ENCODE data around the gene PRELID3B. TPM values are rescaled to one million over a fixed set of nuclear protein-coding genes. Genes with fewer than 3 reads are reported as not detected.

The PRELID3B gene
- total RNA-seq, 1 experiment from 2014 or later = 127 TPM

- DNase-seq (ENCODE audit: low read depth in 1 of 2, low spot score in 2 of 2) = no peak
- peaks cover 48% of the 10 kb centered on the region for H3K27me3 ChIP-seq (replicated peaks)
- H3K4me3 ChIP-seq = no peak overlapping the region
These were observed 26.4 kb upstream of the PRELID3B start for GRCh38 chr20:59069026-59069425.

GRCh38 chr20:59068534-59068933, 25.9 kb upstream of the PRELID3B start:
- Histone ChIP-seq H3K27me3 (replicated peaks) (peaks cover 43% of the 10 kb centered on the region), H3K27ac (no peak overlapping the region), H3K9me3 (replicated peaks) (no peaks in the 10 kb centered on the region), H3K4me3 (no peak overlapping the region), H3K36me3 (no peaks in the 10 kb centered on the region), H3K4me1 (replicated peaks) (no peaks in the 10 kb centered on the region)
- no peak for DNase-seq (ENCODE audit: low read depth in 1 of 2, low spot score in 2 of 2)

More at GRCh38 chr20:59069026-59069425, 26.4 kb upstream of the PRELID3B start:
- Histone ChIP-seq H3K4me1 (replicated peaks) (no peaks in the 10 kb centered on the region), H3K27ac (no peak overlapping the region), H3K9me3 (replicated peaks) (no peaks in the 10 kb centered on the region), H3K36me3 (no peaks in the 10 kb centered on the region)

- H3K9me3 ChIP-seq (replicated peaks) = no peaks in the 10 kb centered on the region
- no peak for DNase-seq (ENCODE audit: low read depth in 1 of 2, low spot score in 2 of 2)
- H3K36me3 ChIP-seq = no peaks in the 10 kb centered on the region
- peaks cover 18% of the 10 kb centered on the region for H3K27me3 ChIP-seq (replicated peaks)
- H3K4me1 ChIP-seq (replicated peaks) = no peaks in the 10 kb centered on the region
- no peak overlapping the region for H3K27ac ChIP-seq
- no peak overlapping the region for H3K4me3 ChIP-seq
These were observed 21.7 kb upstream of the PRELID3B start for GRCh38 chr20:59064214-59064722.

- H3K4me1 ChIP-seq (replicated peaks) = no peaks in the 10 kb centered on the region
- no peaks in the 10 kb centered on the region for H3K36me3 ChIP-seq
- DNase-seq (ENCODE audit: low read depth in 1 of 2, low spot score in 2 of 2) = no peak
- H3K4me3 ChIP-seq = no peak overlapping the region
- H3K27ac ChIP-seq = no peak overlapping the region
- peaks cover 11% of the 10 kb centered on the region for H3K27me3 ChIP-seq (replicated peaks)
- H3K9me3 ChIP-seq (replicated peaks) = no peaks in the 10 kb centered on the region
These were observed 21.0 kb upstream of the PRELID3B start for GRCh38 chr20:59063358-59064213.

GRCh38 chr20:59062081-59062480, 19.5 kb upstream of the PRELID3B start:
- Histone ChIP-seq H3K27ac (no peak overlapping the region), H3K36me3 (no peaks in the 10 kb centered on the region), H3K4me3 (no peak overlapping the region), H3K9me3 (replicated peaks) (no peaks in the 10 kb centered on the region), H3K27me3 (replicated peaks) (peaks cover under 1% of the 10 kb centered on the region), H3K4me1 (replicated peaks) (no peaks in the 10 kb centered on the region)
- DNase-seq (ENCODE audit: low read depth in 1 of 2, low spot score in 2 of 2) = no peak

GRCh38 chr20:59055302-59055701, 12.7 kb upstream of the PRELID3B start:
- no peak overlapping the region for H3K4me3 ChIP-seq
- no peak overlapping the region for H3K27ac ChIP-seq
- no peak for DNase-seq (ENCODE audit: low read depth in 1 of 2, low spot score in 2 of 2)
- no peaks in the 10 kb centered on the region for H3K36me3 ChIP-seq
- peaks cover 22% of the 10 kb centered on the region for H3K27me3 ChIP-seq (replicated peaks)
- H3K9me3 ChIP-seq (replicated peaks) = no peaks in the 10 kb centered on the region
- H3K4me1 ChIP-seq (replicated peaks) = no peaks in the 10 kb centered on the region

- no peaks in the 10 kb centered on the region for H3K36me3 ChIP-seq
- H3K9me3 ChIP-seq (replicated peaks) = no peaks in the 10 kb centered on the region
- H3K27ac ChIP-seq = no peak overlapping the region
- no peak overlapping the region for H3K4me3 ChIP-seq
- peaks cover 12% of the 10 kb centered on the region for H3K4me1 ChIP-seq (replicated peaks)
- DNase-seq (ENCODE audit: low read depth in 1 of 2, low spot score in 2 of 2) = no peak
- H3K27me3 ChIP-seq (replicated peaks) = peaks cover 22% of the 10 kb centered on the region
These were observed 9.1 kb upstream of the PRELID3B start for GRCh38 chr20:59051666-59052185.

- Histone ChIP-seq H3K4me3 (no peak overlapping the region), H3K4me1 (replicated peaks) (peaks cover 12% of the 10 kb centered on the region), H3K27ac (no peak overlapping the region), H3K9me3 (replicated peaks) (no peaks in the 10 kb centered on the region), H3K27me3 (replicated peaks) (peaks cover 20% of the 10 kb centered on the region), H3K36me3 (no peaks in the 10 kb centered on the region)
- DNase-seq (ENCODE audit: low read depth in 1 of 2, low spot score in 2 of 2) = no peak
These were observed 7.9 kb upstream of the PRELID3B start for GRCh38 chr20:59050437-59050836.

GRCh38 chr20:59048681-59049030, 6.1 kb upstream of the PRELID3B start:
- Histone ChIP-seq H3K36me3 (no peaks in the 10 kb centered on the region), H3K4me3 (no peak overlapping the region), H3K4me1 (replicated peaks) (peaks cover 16% of the 10 kb centered on the region), H3K9me3 (replicated peaks) (no peaks in the 10 kb centered on the region), H3K27me3 (replicated peaks) (peaks cover 12% of the 10 kb centered on the region), H3K27ac (no peak overlapping the region)
- DNase-seq (ENCODE audit: low read depth in 1 of 2, low spot score in 2 of 2) = no peak

- Histone ChIP-seq H3K27me3 (replicated peaks) (peaks cover 9% of the 10 kb centered on the region), H3K27ac (no peak overlapping the region), H3K9me3 (replicated peaks) (no peaks in the 10 kb centered on the region), H3K36me3 (no peaks in the 10 kb centered on the region), H3K4me1 (replicated peaks) (peaks cover 21% of the 10 kb centered on the region), H3K4me3 (no peak overlapping the region)
- DNase-seq (ENCODE audit: low read depth in 1 of 2, low spot score in 2 of 2) = peak in 1 of 2 experiments; percentile 32
These were observed 5.5 kb upstream of the PRELID3B start for GRCh38 chr20:59047938-59048680.

GRCh38 chr20:59046862-59047261, 4.3 kb upstream of the PRELID3B start:
- Histone ChIP-seq H3K27ac (0 out of 2 replicates have a peak overlapping the region, but pooled peaks have one; percentile 12), H3K4me3 (no peak overlapping the region), H3K36me3 (peaks cover 6% of the 10 kb centered on the region; the same call in 1 of the 2 replicates), H3K27me3 (replicated peaks) (no peaks in the 10 kb centered on the region; the same call in 1 of the 2 replicates), H3K4me1 (replicated peaks) (peaks cover 27% of the 10 kb centered on the region), H3K9me3 (replicated peaks) (no peaks in the 10 kb centered on the region)
- no peak for DNase-seq (ENCODE audit: low read depth in 1 of 2, low spot score in 2 of 2)

- Histone ChIP-seq H3K4me3 (no peak overlapping the region), H3K4me1 (replicated peaks) (peaks cover 36% of the 10 kb centered on the region)
These were observed 2.2 kb upstream of the PRELID3B start for GRCh38 chr20:59044796-59045195.

GRCh38 chr20:59044295-59044694, 1.7 kb upstream of the PRELID3B start:
- no peak for DNase-seq (ENCODE audit: low read depth in 1 of 2, low spot score in 2 of 2)
- Histone ChIP-seq H3K9me3 (replicated peaks) (no peaks in the 10 kb centered on the region), H3K4me1 (replicated peaks) (peaks cover 36% of the 10 kb centered on the region), H3K36me3 (peaks cover 29% of the 10 kb centered on the region), H3K27ac (no peak overlapping the region), H3K4me3 (no peak overlapping the region), H3K27me3 (replicated peaks) (no peaks in the 10 kb centered on the region)

More at GRCh38 chr20:59044796-59045195, 2.2 kb upstream of the PRELID3B start:
- H3K27ac ChIP-seq = no peak overlapping the region
- no peaks in the 10 kb centered on the region for H3K27me3 ChIP-seq (replicated peaks)
- no peaks in the 10 kb centered on the region for H3K9me3 ChIP-seq (replicated peaks)
- H3K36me3 ChIP-seq = peaks cover 24% of the 10 kb centered on the region
- no peak for DNase-seq (ENCODE audit: low read depth in 1 of 2, low spot score in 2 of 2)

GRCh38 chr20:59043698-59044097, 1.1 kb upstream of the PRELID3B start:
- H3K27me3 ChIP-seq (replicated peaks) = no peaks in the 10 kb centered on the region
- H3K4me3 ChIP-seq = no peak overlapping the region
- peaks cover 36% of the 10 kb centered on the region for H3K4me1 ChIP-seq (replicated peaks)
- no peaks in the 10 kb centered on the region for H3K9me3 ChIP-seq (replicated peaks)
- peak in 1 of 2 experiments; percentile 30 for DNase-seq (ENCODE audit: low read depth in 1 of 2, low spot score in 2 of 2)
- peaks cover 32% of the 10 kb centered on the region for H3K36me3 ChIP-seq
- peak overlapping the region; percentile 28 for H3K27ac ChIP-seq

All from SJSA1 (cell line).